GM19455 (cell line): ENCODE measurements around the gene CYSLTR2.
"Not testable (repeated sequence)": the region's sequence is repeated elsewhere in the genome, so short reads cannot be mapped to it uniquely, and the experiment has no call there.

ENCODE experiments used
- ATAC-seq: cut with Tn5 transposase; IDR thresholded peaks from one replicate; pipeline ENCODE4 v1.9.1; 2021; ENCODE audit not compliant: unreplicated experiment

Gene CYSLTR2

DNA sequence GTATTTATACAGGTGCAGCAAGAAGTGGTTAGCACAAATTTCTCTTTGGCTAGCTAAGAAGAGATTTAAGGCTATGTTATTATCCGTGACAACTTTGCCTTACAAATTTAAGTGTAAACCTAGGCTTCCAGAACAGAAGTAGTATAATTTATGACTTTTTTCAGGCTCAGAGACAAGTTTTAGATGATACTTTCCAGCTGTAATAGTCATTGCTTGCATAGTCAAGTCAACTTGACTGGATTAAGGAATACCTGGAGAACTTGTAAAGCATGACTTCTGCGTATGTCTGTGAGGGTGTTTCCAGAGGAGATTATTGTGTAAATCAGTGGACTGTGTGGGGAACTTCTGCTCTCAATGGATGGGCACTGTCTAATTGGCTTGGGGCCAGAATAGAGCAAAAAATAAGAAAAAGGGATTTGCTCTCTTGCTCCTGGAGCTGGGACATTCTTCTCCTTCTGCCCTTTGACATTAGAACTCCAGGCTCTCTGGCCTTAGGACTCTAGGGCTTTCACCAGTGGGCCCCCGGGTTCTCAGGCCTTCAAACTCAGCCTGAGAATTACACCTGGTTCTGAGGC lies 33.0 kb downstream of the CYSLTR2 start:
- ATAC-seq: no peak

DNA sequence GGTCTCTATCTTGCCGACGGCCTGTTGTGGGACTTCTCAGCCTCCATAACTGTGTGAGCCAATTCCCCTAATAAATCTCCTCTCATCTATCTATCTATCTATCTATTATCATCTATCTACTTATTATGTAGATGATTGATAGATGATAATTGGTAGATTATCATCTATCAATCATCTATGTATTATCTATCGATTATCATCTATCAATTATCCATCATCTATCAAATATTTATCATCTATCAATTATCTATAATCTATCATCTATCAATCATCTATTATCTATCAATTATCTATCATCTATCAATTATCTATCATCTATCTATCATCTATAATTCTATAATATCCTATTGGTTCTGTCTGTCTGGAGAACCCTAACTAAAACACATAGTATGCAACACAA lies 33.5 kb downstream of the CYSLTR2 start:
- ATAC-seq: no peak

DNA sequence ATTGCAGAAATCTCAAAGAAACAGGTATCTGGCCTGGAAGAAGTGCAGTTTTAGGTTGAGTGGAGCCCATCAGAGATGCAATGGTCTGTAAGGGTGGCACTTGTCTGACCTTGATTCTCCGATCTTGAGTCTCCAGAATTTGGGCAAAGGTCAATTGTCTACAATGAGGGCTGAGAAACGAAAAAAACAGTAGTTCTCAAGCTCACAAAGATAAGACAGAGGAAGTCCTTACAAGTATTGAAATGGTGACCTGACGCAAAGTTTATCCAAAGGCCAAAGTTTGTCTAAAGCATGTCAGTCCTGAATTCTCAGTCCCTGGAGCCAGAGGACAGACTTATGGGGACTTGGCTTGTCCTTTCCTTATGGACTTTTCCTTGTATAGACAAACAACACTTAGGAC lies 40.3 kb downstream of the CYSLTR2 start:
- no peak for ATAC-seq

DNA sequence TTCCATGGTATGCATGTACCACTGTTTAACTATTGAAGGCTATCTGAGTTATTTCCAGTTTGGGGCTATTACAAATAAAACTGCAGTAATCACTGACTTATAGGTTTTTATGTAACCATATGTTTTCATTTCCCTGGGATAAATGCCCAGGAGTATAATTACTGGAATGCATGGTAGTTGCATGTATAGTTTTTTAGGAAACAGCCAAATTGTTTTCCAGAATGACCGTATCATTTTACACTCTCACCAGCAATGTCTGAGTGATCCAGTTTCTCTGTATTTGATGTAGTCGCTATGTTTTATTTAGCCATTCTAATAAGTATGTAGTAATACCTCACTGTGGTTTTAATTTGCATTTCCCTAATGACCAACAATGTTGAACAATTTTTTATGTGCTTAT lies 42.0 kb downstream of the CYSLTR2 start:
- no peak for ATAC-seq

DNA sequence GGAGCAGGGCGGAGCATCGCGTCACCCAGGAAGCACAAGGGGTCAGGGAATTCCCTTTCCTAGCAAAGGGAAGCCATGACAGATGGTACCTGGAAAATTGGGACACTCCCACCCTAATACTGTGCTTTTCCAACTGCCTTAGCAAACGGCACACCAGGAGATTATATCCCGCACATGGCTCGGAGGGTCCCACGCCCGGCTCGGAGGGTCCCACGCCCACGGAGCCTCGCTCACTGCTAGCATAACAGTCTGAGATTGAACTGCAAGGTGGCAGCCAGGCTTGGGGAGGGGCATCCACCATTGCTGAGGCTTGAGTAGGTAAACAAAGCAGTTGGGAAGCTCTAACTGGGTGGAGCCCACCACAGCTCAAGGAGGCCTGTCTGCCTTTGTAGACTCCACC lies 42.9 kb downstream of the CYSLTR2 start:
- ATAC-seq: not testable (repeated sequence)

GRCh38 chr13:48707405-48707804 lies 53.7 kb downstream of the CYSLTR2 start:
- ATAC-seq: no peak

GRCh38 chr13:48708764-48709163 lies 55.0 kb downstream of the CYSLTR2 start:
- no peak for ATAC-seq

DNA sequence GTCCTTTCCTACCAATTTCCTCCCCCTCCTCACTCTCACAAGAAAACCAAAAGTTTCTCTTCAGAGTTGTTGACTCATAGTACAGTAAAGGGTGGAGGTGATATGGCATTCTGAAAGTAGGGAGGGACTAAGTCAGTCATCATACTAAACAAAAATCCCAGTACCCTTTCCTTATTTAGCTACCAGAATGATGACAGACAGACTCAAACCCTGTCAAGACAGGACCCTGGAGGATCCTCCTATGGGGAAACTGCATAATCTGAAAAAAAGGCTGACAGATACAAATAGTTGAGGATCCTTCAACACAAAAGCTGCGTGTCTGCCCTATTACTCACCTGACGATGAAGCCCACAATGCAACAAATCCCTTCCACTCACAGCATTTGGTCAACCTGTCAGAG lies 55.5 kb downstream of the CYSLTR2 start:
- ATAC-seq: no peak

DNA sequence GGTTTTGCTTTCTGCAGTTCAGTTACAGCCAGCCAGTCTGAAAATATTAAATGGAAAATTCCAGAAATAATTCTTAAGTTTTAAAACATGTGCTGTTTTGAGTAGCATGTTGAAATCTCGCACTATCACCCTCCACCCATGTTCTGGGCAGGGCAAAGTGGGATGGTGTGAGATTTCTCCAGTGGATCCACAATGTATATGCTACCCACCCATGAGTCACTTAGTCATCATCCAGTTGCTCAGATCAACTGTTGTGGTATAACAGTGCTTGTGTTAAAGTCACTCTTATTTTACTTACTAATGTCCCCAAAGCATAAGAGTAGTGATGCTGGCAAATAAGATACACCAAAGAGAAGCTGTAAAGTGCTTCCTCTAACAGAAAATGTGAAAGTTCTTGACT lies 56.4 kb downstream of the CYSLTR2 start:
- ATAC-seq: no peak

DNA sequence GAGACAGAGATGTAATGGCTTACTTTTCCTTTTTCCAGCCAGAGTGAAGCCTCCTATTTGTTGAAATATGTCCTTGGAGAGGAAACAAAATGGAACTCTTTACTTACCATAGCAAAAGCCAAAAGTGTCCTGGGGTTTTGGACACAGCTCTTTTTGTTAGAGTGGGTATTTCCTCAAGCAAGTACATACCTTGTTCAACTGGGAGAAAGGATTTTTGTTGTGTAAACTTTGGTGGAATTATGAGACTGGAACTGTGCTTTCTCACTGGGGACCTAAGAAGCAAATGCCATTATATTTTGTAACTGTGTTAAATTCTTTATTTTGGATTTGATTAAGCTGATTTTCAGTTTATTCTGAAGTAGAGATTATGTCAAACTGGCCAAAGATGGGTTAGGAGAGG lies 58.4 kb downstream of the CYSLTR2 start:
- no peak for ATAC-seq

GRCh38 chr13:48715977-48716376 lies 62.2 kb downstream of the CYSLTR2 start:
- ATAC-seq: no peak

DNA sequence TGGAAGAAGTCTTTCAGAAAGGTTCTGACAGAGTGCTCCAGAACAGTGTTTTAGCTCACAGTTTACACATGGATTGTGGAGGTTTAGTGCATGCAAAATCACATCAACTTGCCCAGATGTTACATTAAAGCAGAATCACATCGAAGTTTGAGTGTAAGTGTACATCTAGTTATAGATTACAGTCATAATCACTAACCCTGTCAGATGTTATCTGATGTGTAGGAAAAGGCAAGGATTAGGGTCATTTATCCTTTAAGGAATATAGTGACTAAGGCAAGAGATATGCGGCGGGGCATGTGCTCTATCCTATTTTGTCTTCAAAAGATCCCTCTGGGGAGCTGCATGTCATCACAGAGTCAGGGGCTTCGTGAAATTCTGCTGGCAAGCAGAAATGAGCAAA lies 66.9 kb downstream of the CYSLTR2 start:
- no peak for ATAC-seq

GRCh38 chr13:48723168-48723567 lies 69.4 kb downstream of the CYSLTR2 start:
- ATAC-seq: no peak

- ATAC-seq: no peak
These were observed 71.5 kb downstream of the CYSLTR2 start for GRCh38 chr13:48725271-48725670.

- no peak for ATAC-seq
These were observed 73.0 kb downstream of the CYSLTR2 start for GRCh38 chr13:48726711-48727110.

DNA sequence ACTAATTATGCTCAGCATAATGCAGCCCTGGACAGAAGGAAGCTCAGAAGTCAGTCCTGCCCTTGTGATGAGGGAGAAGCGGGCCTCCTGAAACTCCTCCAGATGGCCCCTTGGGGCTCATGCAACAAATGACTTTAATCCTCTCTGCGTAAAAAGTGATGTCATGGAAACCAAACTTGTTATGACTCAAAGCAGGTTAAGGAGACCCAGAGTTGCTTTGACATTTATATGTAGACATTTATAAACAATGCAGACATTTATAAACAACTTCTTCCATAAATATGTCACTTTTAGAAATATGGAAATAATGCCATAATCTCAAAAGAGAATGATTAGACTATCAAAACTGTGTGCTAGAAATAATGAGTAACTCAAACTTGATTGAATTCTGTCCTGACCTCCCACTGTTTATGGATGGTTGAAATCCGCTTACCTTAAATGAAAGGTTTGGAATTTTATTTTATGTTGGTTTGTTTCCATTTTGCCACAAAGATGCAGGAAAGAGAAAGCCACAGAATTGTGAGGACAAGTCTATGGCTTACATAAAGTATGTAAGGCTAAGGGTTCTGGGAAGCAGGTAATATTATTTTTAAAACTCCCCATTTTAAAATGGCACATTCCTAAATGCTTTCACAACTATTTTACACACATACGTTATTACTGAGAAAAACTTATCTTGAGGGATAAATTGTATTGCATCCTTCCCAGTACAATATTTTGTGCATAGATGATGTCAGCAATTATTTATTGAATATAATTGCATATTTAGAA lies 73.7 kb downstream of the CYSLTR2 start:
- ATAC-seq: no peak

DNA sequence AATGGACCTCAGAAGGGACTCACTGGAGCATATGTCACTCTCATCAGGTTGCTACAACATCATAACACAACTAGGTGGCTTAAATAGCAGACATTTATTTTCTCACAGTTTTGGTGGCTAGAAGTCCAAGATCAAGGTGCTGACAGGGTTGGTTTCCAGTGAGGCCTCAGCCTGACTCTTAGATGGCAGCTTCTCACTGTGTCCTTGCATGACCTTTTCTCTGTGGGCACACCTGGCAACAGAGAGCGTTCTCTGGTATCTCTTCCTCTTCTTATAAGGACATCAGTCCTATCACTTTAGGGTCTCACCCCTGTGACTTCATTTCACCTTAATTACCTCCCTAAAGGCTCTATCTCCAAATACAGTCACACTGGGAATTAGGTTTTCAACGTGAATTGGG lies 74.5 kb downstream of the CYSLTR2 start:
- no peak for ATAC-seq

DNA sequence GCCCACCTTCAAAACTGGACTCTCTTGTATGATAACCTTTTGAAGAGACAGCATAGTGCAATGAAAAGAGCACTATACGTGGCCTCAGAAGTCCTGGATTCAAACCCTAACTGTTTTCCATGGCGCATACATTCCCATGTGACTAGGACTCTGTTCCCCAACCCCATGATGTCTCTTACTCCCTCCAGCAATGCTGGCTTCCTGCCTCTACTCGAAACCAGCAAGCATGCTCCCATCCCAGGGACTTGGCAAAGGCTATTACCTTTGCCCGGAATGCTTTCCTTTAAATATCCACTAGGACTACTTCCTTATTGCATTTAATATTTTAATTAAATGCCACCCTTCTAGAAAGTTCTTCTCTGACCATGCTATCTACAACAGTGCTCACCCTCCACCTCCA lies 75.1 kb downstream of the CYSLTR2 start:
- no peak for ATAC-seq

- no peak for ATAC-seq
These were observed 76.1 kb downstream of the CYSLTR2 start for GRCh38 chr13:48729856-48730255.

- ATAC-seq: no peak
These were observed 77.4 kb downstream of the CYSLTR2 start for GRCh38 chr13:48731001-48731658.

DNA sequence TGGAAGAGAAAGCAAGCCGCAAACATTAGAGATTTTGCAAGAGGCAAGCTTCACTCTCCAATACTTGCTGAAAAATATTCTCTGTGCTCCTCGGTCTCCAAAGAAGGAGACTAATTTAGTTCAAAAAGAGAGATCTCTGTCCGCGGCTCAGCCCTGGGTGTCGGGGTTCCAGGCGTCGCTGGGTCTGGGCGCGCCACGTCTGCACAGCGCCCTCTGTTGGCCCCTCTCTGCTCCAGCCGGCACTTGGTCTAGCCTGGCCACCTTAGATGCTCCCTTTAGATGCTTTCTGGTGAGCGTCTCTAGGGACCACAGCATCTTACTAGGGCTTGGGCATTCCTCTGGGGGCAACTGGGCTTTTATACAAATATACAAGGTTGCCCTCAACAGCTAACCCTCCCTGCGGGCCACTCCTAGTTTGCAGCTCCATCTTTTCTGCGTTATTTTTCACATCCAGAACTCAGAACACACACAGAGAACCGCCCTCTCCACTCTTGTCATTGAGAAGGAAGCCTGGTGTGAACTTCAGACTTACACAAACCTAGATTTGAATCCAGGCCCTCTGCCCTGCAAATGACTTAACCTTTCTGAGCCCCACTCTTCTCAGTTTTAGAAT lies 78.3 kb downstream of the CYSLTR2 start:
- ATAC-seq: peak; percentile 70

GRCh38 chr13:48733739-48734335 lies 80.1 kb downstream of the CYSLTR2 start:
- ATAC-seq: no peak
